RWPE1 (cell line): ENCODE results near the gene RNU1-4.
"Not testable (repeated sequence)": the region's sequence is repeated elsewhere in the genome, so short reads cannot be mapped to it uniquely, and the experiment has no call there.

Source experiments
- CTCF ChIA-PET: fragments of 350-600 bp; sonication (Branson Sonifier 250); formaldehyde crosslinking; extraction: SDS; loops from one replicate; lab custom pipeline; 2021; lab: Yijun Ruan, JAX
- POLR2A ChIA-PET: fragments of 400-600 bp; formaldehyde crosslinking; extraction: SDS; loops from one replicate; lab custom pipeline; 2020; ENCODE audit warnings: antibody characterized with exemption; ENCODE audit not compliant: low non-redundant PET; lab: Yijun Ruan, JAX
- DNase-seq: peaks from one replicate; pipeline ENCODE4 v3.0.0; 2012; ENCODE audit warnings: low spot score
- H3K27ac ChIP-seq: fragments of 450-650 bp; 2 replicates; pipeline ENCODE4 v1.5.1; 2017
- TF ChIP-seq, protein P1 (sequence below): fragments of 450-650 bp; conservative IDR thresholded peaks from 2 replicates; pipeline ENCODE4 v1.5.1; 2017; ENCODE audit warnings: low read depth, mild to moderate bottlenecking

The RNU1-4 gene

DNA sequence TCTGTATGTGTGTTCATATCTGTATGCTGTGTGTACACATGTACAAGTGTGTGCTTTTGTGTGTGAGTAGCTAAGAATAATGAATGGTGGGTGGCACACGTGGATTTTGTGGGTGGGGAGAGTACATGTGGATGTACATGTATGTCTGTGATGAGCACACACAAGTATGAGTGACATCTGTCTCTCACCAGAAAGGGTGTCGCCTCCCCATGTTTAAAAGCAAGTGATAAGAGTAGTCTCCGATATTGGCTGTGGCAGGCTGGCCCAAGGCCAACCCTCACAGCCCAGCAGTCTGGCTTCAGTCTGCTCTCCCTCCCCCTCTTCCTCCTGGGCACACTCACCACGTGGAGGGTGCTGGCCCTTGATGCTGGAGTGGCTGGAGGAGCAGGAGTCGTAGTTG, 36.7 kb upstream of the RNU1-4 start:
- CTCF ChIA-PET: interaction anchor here (0.6 to 1.2 kb wide), 7 partner anchors 8 to 94 kb away, joined by 3 to 6 read pairs (median 3); no protein-coding TSS in a partner anchor
- DNase-seq, H3K27ac ChIP-seq, POLR2A ChIA-PET: not testable (repeated sequence)

DNA sequence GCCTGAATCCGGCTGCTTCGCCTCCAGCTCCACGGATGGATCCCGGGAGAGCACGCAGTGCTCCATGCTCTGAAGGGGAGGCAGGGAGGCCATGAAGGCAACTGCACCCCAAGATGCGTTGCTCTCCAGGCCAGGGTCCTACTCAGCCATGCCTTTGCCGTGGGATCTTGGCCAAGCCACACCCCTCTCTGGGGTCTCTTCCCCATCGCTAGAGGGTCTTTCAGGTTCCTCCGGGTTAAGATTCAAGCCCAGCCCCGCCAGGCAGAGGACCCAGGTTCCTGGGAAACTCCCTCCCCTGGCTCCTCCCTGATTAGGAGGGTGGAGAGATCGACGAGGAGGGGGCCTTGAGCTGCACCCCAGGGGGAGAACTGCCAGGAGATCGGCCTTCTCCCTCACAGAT, 36.2 kb upstream of the RNU1-4 start:
- H3K27ac ChIP-seq, DNase-seq, POLR2A ChIA-PET: not testable (repeated sequence)
- CTCF ChIA-PET: interaction anchor here (0.6 to 1.2 kb wide), 9 partner anchors 8 to 302 kb away, joined by 3 to 6 read pairs (median 3); no protein-coding TSS in a partner anchor

DNA sequence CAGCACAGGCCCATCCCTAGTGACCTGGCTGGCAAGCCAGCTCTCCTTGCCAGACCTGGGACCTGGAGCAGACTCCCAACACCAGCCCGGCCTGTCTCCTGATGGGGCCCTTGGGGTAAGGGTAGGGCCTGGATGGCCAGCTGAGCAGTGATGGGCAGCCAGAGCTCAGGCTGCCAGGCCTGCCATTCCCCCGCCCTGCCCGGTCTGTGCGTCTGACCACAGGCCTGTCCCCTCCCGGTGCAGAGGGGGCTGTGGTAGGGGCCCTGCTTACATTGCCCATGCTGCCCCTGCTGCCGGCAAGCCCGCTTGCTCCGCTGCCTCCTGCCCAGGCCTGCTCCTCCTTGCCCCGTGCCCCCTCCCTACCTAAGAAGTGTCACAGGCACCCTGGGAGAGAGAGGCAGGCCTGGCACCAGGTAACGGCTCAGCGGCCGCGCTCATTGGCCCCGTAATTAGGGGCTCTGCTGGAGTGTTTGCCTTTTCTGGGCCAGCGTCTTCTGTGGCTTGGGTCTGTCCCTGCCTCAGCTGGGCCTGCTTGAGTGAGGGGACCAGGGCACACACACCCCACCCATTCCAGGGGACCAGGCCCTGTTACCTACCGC, 35.7 kb upstream of the RNU1-4 start:
- H3K27ac ChIP-seq, DNase-seq, POLR2A ChIA-PET: not testable (repeated sequence)
- CTCF ChIA-PET: interaction anchor here (0.6 to 1.2 kb wide), 8 partner anchors 9 to 302 kb away, joined by 3 to 5 read pairs (median 3); no protein-coding TSS in a partner anchor

DNA sequence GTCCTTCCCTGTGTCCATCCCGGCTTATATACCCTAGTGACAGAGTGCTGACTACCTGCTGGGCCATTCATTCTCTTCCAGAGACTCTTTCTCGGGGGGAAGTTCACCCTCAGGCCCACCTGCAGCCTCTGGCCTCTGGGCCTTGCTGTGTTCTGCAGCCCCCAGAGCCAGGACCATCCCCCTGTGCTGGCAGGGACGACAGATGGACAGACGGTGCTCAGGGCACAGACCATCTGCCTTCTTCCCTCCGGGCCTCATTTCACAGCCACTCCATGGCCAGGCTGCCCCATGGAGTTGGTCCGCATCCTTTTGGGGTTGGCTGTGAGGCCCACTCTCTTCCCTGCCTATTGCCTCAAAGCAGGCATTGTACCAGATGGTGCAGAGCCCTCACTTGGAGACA, 34.0 kb upstream of the RNU1-4 start:
- H3K27ac ChIP-seq, DNase-seq, POLR2A ChIA-PET: not testable (repeated sequence)
- CTCF ChIA-PET: interaction anchor here (0.6 to 1.3 kb wide), 4 partner anchors 10 to 314 kb away, joined by 3 read pairs; no protein-coding TSS in a partner anchor

DNA sequence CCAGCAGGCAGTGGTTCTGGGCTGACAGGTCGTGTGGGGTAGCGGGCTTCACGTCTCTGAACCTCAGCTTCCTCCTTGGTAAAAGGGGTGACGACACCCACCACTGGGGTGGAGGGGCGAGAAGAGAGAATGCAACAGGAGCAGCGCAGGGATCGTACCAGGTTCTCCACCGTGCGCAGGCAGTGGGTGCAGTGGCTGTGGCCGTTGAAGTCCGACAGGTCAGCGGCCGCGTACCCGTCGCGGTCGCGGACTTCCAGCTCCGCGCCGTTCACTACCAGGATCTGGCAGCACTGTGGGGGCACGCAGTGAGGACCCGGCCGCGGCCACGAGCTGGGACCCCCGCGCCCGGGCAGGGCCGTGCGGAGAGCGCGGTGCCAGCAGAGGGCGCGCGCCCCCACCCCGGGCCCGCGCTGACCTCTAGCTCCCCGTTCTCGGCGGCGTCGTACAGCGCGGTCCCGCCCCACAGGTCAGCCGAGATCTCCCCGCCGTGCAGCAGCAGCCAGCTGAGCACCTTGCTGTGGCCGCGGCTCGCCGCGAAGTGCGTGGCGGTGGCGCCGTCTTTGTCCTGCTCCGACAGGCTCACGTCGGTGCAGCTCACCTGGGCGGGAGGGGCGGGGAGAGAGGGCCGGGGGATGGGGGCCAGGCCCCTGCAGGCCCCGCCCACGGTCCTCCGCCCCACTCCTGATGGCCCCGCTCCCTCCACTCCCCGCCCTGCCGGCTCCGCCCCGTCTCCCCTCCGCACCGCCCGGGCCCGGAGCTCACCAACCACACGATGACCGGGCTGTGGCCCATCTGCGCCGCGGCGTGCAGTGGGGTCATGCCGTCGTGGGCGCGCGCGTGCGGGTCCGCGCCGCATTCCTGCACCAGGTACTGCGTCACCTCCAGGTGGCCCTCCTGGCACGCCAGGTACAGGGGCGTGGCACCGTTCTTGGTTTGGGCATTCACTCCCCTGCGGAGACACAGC, 32.9 kb upstream of the RNU1-4 start:
- DNase-seq, POLR2A ChIA-PET, H3K27ac ChIP-seq: not testable (repeated sequence)
- CTCF ChIA-PET: interaction anchor here (0.6 to 1.3 kb wide), 3 partner anchors 10 to 180 kb away, joined by 3 read pairs; no protein-coding TSS in a partner anchor

DNA sequence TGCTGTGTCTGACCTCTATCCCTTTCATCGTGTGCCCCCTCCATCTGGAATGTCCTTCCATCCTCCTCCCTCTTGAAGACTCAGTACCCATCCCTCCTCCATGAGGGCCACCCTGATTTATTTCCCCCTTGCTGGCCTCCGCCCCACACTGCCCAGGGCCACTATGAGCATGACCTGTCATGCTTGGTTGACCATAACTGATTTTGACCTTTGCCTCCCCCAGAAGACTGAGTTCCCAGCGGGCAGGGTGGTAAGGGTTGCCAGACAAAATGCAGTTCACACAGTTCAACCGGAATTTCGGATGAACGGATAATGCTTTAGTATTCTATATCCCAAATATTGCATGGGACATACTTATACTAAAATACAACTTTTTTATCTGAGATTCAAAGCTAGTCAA, 31.6 kb upstream of the RNU1-4 start:
- DNase-seq, POLR2A ChIA-PET, H3K27ac ChIP-seq: not testable (repeated sequence)
- CTCF ChIA-PET: interaction anchor here (0.8 to 1.8 kb wide), 4 partner anchors 10 to 184 kb away, joined by 3 to 9 read pairs (median 6); no protein-coding TSS in a partner anchor

DNA sequence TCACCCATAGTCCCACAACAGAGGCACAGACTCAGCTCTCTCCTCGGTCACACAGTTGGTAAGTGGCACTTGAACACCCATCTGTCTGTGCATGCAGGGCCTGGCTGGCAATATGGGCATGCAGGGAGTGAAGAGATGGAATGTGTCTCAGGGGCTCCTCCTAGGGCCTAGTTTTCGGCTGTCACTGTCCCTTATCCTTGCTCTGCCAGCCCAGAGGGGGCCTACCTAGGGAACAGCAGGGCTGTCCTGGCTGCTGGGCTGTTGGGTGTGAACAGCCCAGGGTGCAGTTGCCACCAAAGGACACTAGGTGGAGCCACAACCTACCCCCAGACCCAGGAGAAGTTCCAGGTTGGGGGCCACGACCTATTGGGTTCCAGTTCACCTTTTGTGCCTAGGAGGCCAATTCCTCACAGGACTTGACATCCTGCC, 30.6 kb upstream of the RNU1-4 start:
- DNase-seq, POLR2A ChIA-PET, H3K27ac ChIP-seq: not testable (repeated sequence)
- TF ChIP-seq, protein P1, sequence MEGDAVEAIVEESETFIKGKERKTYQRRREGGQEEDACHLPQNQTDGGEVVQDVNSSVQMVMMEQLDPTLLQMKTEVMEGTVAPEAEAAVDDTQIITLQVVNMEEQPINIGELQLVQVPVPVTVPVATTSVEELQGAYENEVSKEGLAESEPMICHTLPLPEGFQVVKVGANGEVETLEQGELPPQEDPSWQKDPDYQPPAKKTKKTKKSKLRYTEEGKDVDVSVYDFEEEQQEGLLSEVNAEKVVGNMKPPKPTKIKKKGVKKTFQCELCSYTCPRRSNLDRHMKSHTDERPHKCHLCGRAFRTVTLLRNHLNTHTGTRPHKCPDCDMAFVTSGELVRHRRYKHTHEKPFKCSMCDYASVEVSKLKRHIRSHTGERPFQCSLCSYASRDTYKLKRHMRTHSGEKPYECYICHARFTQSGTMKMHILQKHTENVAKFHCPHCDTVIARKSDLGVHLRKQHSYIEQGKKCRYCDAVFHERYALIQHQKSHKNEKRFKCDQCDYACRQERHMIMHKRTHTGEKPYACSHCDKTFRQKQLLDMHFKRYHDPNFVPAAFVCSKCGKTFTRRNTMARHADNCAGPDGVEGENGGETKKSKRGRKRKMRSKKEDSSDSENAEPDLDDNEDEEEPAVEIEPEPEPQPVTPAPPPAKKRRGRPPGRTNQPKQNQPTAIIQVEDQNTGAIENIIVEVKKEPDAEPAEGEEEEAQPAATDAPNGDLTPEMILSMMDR: peak; percentile 51
- CTCF ChIA-PET: interaction anchor here (0.6 to 1.8 kb wide), 9 partner anchors 11 to 1547 kb away, joined by 3 to 9 read pairs (median 3); no protein-coding TSS in a partner anchor

DNA sequence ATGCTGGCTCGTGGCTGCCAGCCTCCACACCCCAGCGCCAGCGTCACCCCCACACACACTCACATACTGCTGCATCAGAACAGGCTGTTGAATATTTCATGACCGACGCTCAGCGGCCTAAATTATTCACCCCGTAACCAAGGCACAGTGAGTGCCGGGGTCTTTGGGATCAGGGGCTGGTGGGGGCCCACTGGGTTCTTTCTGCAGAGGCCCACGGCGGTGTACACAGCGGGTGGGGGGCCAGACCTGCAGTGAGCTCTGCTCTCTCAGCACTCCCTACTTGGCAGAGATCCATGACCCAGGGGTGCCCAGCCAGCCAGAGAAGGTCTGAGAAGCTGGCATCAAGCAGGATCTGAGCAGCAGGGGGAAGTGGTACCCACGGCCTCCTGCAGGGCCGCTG, 29.7 kb upstream of the RNU1-4 start:
- CTCF ChIA-PET: interaction anchor here (1.0 to 1.2 kb wide), 3 partner anchors 9 to 102 kb away, joined by 3 to 4 read pairs (median 3); no protein-coding TSS in a partner anchor
- POLR2A ChIA-PET, DNase-seq, H3K27ac ChIP-seq: not testable (repeated sequence)

DNA sequence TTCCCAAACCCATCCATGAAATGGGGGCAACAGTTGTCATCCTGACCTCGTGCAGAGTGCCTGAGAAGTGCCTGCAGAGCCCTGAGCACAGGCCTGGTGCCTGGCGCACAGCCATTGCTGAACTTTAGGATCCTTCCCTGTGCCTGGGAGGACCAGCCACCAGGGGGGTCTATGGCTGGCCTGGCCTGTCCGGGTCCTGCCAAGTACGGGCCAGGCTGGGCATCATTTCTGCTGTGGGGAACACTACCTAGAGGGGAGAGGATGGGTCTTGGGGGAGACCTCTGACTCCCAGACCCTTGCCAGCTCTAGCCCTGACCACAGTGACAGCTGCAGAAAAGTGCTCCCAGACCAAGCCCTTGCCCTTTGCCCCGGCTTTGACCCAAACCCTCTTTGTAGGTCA, 28.2 kb upstream of the RNU1-4 start:
- DNase-seq, H3K27ac ChIP-seq, POLR2A ChIA-PET, CTCF ChIA-PET: not testable (repeated sequence)

DNA sequence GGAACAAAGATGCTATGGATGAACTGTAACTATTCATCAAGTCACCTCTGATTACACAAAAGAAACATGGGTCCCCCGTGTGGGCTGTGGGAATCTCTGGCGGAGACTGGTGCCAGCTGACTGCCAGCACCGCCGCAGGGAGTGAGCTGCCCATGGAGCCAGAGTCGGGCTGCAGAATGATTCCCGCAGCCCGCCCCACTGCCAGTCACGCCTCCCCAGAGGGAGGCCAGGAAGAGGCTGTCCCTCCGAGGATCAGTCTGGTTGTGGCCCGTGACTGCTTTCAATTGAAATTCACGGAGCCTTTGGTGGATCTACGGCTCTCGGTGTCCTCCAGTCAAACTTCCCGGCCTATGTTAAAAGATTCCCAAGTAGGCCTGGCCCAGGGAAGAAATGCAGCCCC, 27.7 kb upstream of the RNU1-4 start:
- CTCF ChIA-PET, H3K27ac ChIP-seq, DNase-seq, POLR2A ChIA-PET: not testable (repeated sequence)

DNA sequence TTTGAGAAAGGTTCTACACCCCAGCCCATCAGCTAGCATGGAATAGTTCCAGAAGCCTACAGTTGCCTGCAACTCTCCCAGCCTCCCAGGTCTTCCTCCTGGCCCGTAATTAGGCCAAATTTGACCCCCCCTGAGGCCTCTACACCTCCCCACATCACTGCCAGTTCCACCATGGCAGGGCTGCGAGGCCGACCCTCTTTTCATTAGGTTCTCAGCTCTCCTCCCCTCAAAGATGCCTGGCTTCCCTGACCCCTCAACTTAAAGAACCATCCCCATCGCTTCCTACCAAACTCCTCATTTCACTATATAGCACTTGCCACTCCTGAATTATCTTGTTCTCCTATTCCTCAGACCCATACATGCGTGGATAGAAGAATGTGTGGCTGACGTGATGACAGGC, 27.3 kb upstream of the RNU1-4 start:
- POLR2A ChIA-PET, H3K27ac ChIP-seq, CTCF ChIA-PET, DNase-seq: not testable (repeated sequence)

DNA sequence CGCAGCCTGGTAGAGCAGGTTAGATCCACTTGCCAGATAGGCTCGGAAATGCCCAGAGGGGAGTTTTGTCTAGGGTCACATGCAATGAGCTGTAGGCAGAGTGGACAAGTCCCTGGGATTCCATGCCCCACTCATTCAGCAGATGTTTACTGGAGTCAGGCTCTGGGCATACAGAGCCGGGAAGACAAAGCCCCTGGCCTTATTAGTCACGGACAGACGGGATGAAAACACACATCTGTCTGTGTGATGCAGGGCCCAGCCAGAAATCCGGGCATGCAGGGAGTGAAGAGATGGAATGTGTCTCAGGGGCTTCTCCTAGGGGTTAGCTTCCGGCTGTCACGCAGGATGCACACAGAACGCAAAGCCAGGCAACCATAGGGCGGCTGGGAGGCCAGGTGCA, 26.8 kb upstream of the RNU1-4 start:
- DNase-seq, H3K27ac ChIP-seq, POLR2A ChIA-PET: not testable (repeated sequence)
- CTCF ChIA-PET: interaction anchor here (0.6 kb wide), 1 partner anchor 431 kb away, joined by 8 read pairs; no protein-coding TSS in a partner anchor
